ENCODE measurements around the gene LTV1. TPM values are rescaled to one million over a fixed set of nuclear protein-coding genes. Genes with fewer than 3 reads are reported as not detected.

LTV1 gene
- total and polyA plus RNA-seq, 2 donors (not counting 1 experiment from before 2014, with no cell fraction given): 7.8 to 27.3 TPM

GRCh38 chr6:143804835-143805239, 38.3 kb upstream of the LTV1 start:
- no peaks in the 10 kb centered on the region for H3K36me3 ChIP-seq (replicated peaks in 1 of 2; ENCODE audit: control extremely low read depth in 1 of 2, control insufficient read depth in 1 of 2, extremely low read depth in 1 of 2, insufficient read depth in 2 of 2, low read length in 1 of 2)
- intact Hi-C loops (cut with micrococcal nuclease): no loop called here
- H3K79me2 ChIP-seq (ENCODE audit: control insufficient read depth, insufficient read depth, low read length): no peaks in the 10 kb centered on the region
- H2AFZ ChIP-seq (ENCODE audit: insufficient read depth, low read depth, low read length, poor library complexity, severe bottlenecking): no peak overlapping the region
- Mint-ChIP-seq H3K4me1 (no peaks in the 10 kb centered on the region), H3K27ac (no peak overlapping the region), H3K27me3 (no peaks in the 10 kb centered on the region), H3K9me3 (ENCODE audit: insufficient read depth) (no peaks in the 10 kb centered on the region), H3K4me3 (no peak overlapping the region)
- no peak overlapping the region for H3K9ac ChIP-seq (ENCODE audit: low read length)
- no peaks in the 10 kb centered on the region for H4K20me1 ChIP-seq (ENCODE audit: control insufficient read depth, insufficient read depth, low read length, poor library complexity, severe bottlenecking)
- H3K4me3 ChIP-seq (ENCODE audit: control extremely low read depth in 1 of 5, extremely low read depth in 1 of 5, insufficient read depth in 1 of 5, low read depth in 2 of 5, low read length in 4 of 5): no peak overlapping the region
- no peak overlapping the region for H3K27ac ChIP-seq (ENCODE audit: low read length in 2 of 2)
- no peak for ATAC-seq (ENCODE audit: low read depth)
- no peak overlapping the region for H3K4me2 ChIP-seq (replicated peaks; ENCODE audit: low read depth, low read length, poor library complexity, severe bottlenecking)
- WGBS (ENCODE audit: insufficient coverage): 83% methylated on average over 3 of the region's 4 CpGs
- ChIA-PET POLR2A (no interaction called here), CTCF (no interaction called here)
- DNase-seq: no peak
- TF ChIP-seq CTCF (IDR thresholded peaks at IDR 0.05) (no peak), EZH2 (IDR thresholded peaks at IDR 0.05; ENCODE audit: borderline replicate concordance, insufficient read depth, low read depth, low read length, poor library complexity, severe bottlenecking) (no peak)
- H3K4me1 ChIP-seq (ENCODE audit: control insufficient read depth in 2 of 2, insufficient read depth in 2 of 2, low read length in 2 of 2): no peaks in the 10 kb centered on the region
- no peaks in the 10 kb centered on the region for H3K27me3 ChIP-seq (replicated peaks in 1 of 4; ENCODE audit: control extremely low read depth in 1 of 4, control insufficient read depth in 3 of 4, insufficient read depth in 4 of 4, low read length in 3 of 4)
- H3K9me3 ChIP-seq (ENCODE audit: control extremely low read depth in 1 of 3, control insufficient read depth in 2 of 3, insufficient read depth in 1 of 3, low read length in 2 of 3): peaks cover 0 to 3% (median 2%) of the 10 kb centered on the region in 3 donors

GRCh38 chr6:143806282-143807102, 36.6 kb upstream of the LTV1 start:
- H3K9ac ChIP-seq (ENCODE audit: low read length): no peak overlapping the region
- POLR2A ChIA-PET: interaction anchor here (0.7 kb wide), 1 partner anchor 253 kb away, joined by 4 read pairs; no protein-coding TSS in a partner anchor

More at GRCh38 chr6:143806282-143807102, 36.6 kb upstream of the LTV1 start:
- H3K4me2 ChIP-seq (replicated peaks; ENCODE audit: low read depth, low read length, poor library complexity, severe bottlenecking): no peak overlapping the region
- no peaks in the 10 kb centered on the region for H3K4me1 ChIP-seq (ENCODE audit: control insufficient read depth in 2 of 2, insufficient read depth in 2 of 2, low read length in 2 of 2)
- H3K27ac Mint-ChIP-seq: no peak overlapping the region
- intact Hi-C loops (cut with micrococcal nuclease): no loop called here
- no peak overlapping the region for H3K4me3 ChIP-seq (ENCODE audit: control extremely low read depth in 1 of 5, extremely low read depth in 1 of 5, insufficient read depth in 1 of 5, low read depth in 2 of 5, low read length in 4 of 5)
- H2AFZ ChIP-seq (ENCODE audit: insufficient read depth, low read depth, low read length, poor library complexity, severe bottlenecking): no peak overlapping the region
- H3K27me3 ChIP-seq (replicated peaks in 1 of 4; ENCODE audit: control extremely low read depth in 1 of 4, control insufficient read depth in 3 of 4, insufficient read depth in 4 of 4, low read length in 3 of 4): no peaks in the 10 kb centered on the region
- H3K36me3 ChIP-seq (replicated peaks in 1 of 2; ENCODE audit: control extremely low read depth in 1 of 2, control insufficient read depth in 1 of 2, extremely low read depth in 1 of 2, insufficient read depth in 2 of 2, low read length in 1 of 2): no peaks in the 10 kb centered on the region
- WGBS (ENCODE audit: insufficient coverage): 92% methylated on average over 4 of the region's 8 CpGs
- H3K9me3 ChIP-seq (ENCODE audit: control extremely low read depth in 1 of 3, control insufficient read depth in 2 of 3, insufficient read depth in 1 of 3, low read length in 2 of 3): no peaks in the 10 kb centered on the region
- no peak overlapping the region for H3K4me3 Mint-ChIP-seq
- H4K20me1 ChIP-seq (ENCODE audit: control insufficient read depth, insufficient read depth, low read length, poor library complexity, severe bottlenecking): no peaks in the 10 kb centered on the region
- no peaks in the 10 kb centered on the region for H3K9me3 Mint-ChIP-seq (ENCODE audit: insufficient read depth)
- no peaks in the 10 kb centered on the region for H3K4me1 Mint-ChIP-seq
- CTCF ChIA-PET: no interaction called here
- ATAC-seq (ENCODE audit: low read depth) (no peak), DNase-seq (no peak)
- no peak overlapping the region for H3K27ac ChIP-seq (ENCODE audit: low read length in 2 of 2)
- H3K27me3 Mint-ChIP-seq: no peaks in the 10 kb centered on the region
- no peaks in the 10 kb centered on the region for H3K79me2 ChIP-seq (ENCODE audit: control insufficient read depth, insufficient read depth, low read length)
- no peak for TF ChIP-seq EZH2 (IDR thresholded peaks at IDR 0.05; ENCODE audit: borderline replicate concordance, insufficient read depth, low read depth, low read length, poor library complexity, severe bottlenecking)
- no peak for TF ChIP-seq CTCF (IDR thresholded peaks at IDR 0.05)

Data from B cell (primary cell).